D341Med (cell line): Measurements from ENCODE around the gene CIC.
"Not testable (repeated sequence)": the region's sequence is repeated elsewhere in the genome, so short reads cannot be mapped to it uniquely, and the experiment has no call there.

Experiments
- DNase-seq: peaks from one replicate; pipeline ENCODE4 v3.0.0; 2012; ENCODE audit warnings: low spot score

Gene CIC

GRCh38 chr19:42255766-42256745 is 13.0 kb upstream of the CIC start:
- peak; percentile 57 for DNase-seq

- not testable (repeated sequence) for DNase-seq
Measured at GRCh38 chr19:42257842-42258241, 11.2 kb upstream of the CIC start.

GRCh38 chr19:42261763-42262162 is 7.3 kb upstream of the CIC start:
- no peak for DNase-seq

GRCh38 chr19:42266105-42266504 is 2.9 kb upstream of the CIC start:
- not testable (repeated sequence) for DNase-seq

GRCh38 chr19:42266928-42267603 is 2.0 kb upstream of the CIC start:
- DNase-seq = not testable (repeated sequence)

GRCh38 chr19:42267644-42268141 is 1.4 kb upstream of the CIC start:
- DNase-seq = no peak

GRCh38 chr19:42268142-42268703 is 829 bp upstream of the CIC start:
- DNase-seq = peak; percentile 91

- no peak for DNase-seq
Measured at GRCh38 chr19:42269478-42270345, 660 bp downstream of the CIC start.

- no peak for DNase-seq
Measured at GRCh38 chr19:42270346-42271044, 1.4 kb downstream of the CIC start.

GRCh38 chr19:42271045-42271419 is 2.0 kb downstream of the CIC start:
- no peak for DNase-seq

GRCh38 chr19:42271861-42272534 is 2.9 kb downstream of the CIC start:
- DNase-seq = no peak

GRCh38 chr19:42272535-42272897 is 3.5 kb downstream of the CIC start:
- DNase-seq = no peak

- DNase-seq = no peak
Measured at GRCh38 chr19:42272989-42273406, 3.9 kb downstream of the CIC start.

- no peak for DNase-seq
Measured at GRCh38 chr19:42273407-42274064, 4.5 kb downstream of the CIC start.

GRCh38 chr19:42274065-42274682 is 5.1 kb downstream of the CIC start:
- no peak for DNase-seq

GRCh38 chr19:42275103-42275502 is 6.1 kb downstream of the CIC start:
- DNase-seq = no peak

- DNase-seq = no peak
Measured at GRCh38 chr19:42275517-42275916, 6.5 kb downstream of the CIC start.

GRCh38 chr19:42276284-42276683 is 7.2 kb downstream of the CIC start:
- no peak for DNase-seq

GRCh38 chr19:42276821-42277220 is 7.8 kb downstream of the CIC start:
- DNase-seq = no peak
